Breast epithelium (tissue), 3 donors: ENCODE results near the gene PPM1M.

Source experiments
- POLR2A ChIP-seq: fragments of 450-650 bp; IDR thresholded peaks from one replicate; pipeline ENCODE4 v1.6.1; 2016; ENCODE audit warnings: antibody characterized with exemption, mild to moderate bottlenecking, moderate library complexity
- TF ChIP-seq, protein P1 (sequence below), 3 donors: fragments of 450-650 bp; IDR thresholded peaks; one replicate each; pipeline ENCODE4 v1.5.1; 2016 to 2017; ENCODE audit warnings: antibody characterized with exemption in 3 of 3, mild to moderate bottlenecking in 3 of 3, moderate library complexity in 3 of 3

DNA sequence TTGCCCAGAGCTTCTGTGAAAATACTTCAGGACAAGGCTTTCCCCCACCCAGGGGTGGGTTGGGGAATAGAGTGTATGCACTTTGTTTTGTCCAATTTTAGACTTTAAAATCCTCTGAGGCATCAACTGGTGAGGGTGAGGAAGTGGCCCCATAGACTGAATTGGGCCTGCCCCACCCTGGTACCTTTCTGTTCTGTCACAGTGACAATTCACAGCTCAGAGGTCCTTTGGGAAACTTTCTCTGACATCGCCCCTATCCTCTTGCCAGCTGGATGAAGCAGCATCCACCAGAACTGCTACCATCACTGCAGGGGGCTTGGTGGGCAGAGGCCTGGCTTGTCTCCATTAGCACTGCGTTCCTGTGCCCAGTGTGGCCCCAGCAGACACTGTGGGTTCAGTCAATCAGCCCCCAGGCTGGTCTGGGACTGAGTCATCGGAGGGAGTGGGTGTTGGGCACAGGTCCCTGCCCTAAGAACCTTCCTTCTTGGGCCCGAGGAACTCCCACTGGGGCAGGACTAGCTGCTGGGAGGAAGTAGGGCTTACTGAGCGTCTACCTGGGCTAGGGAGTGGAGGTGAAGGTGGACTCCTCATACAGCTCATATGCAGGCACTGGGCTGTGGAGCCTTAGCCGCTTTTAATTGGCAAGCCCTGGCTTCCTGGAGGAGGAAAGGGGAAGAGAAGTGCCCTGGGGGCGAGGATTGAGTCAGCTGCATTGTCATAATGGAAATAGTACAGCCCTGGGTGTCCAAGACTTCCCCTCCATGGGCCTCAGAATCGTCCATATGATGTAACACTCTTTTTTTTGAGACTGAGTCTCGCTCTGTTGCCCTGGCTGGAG, 1.5 kb upstream of the PPM1M start:
- TF ChIP-seq POLR2A: no peak
- TF ChIP-seq, protein P1, sequence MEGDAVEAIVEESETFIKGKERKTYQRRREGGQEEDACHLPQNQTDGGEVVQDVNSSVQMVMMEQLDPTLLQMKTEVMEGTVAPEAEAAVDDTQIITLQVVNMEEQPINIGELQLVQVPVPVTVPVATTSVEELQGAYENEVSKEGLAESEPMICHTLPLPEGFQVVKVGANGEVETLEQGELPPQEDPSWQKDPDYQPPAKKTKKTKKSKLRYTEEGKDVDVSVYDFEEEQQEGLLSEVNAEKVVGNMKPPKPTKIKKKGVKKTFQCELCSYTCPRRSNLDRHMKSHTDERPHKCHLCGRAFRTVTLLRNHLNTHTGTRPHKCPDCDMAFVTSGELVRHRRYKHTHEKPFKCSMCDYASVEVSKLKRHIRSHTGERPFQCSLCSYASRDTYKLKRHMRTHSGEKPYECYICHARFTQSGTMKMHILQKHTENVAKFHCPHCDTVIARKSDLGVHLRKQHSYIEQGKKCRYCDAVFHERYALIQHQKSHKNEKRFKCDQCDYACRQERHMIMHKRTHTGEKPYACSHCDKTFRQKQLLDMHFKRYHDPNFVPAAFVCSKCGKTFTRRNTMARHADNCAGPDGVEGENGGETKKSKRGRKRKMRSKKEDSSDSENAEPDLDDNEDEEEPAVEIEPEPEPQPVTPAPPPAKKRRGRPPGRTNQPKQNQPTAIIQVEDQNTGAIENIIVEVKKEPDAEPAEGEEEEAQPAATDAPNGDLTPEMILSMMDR (IDR thresholded peaks at IDR 0.05): no peak
